ENCODE results near the gene MIEF2.

DNA sequence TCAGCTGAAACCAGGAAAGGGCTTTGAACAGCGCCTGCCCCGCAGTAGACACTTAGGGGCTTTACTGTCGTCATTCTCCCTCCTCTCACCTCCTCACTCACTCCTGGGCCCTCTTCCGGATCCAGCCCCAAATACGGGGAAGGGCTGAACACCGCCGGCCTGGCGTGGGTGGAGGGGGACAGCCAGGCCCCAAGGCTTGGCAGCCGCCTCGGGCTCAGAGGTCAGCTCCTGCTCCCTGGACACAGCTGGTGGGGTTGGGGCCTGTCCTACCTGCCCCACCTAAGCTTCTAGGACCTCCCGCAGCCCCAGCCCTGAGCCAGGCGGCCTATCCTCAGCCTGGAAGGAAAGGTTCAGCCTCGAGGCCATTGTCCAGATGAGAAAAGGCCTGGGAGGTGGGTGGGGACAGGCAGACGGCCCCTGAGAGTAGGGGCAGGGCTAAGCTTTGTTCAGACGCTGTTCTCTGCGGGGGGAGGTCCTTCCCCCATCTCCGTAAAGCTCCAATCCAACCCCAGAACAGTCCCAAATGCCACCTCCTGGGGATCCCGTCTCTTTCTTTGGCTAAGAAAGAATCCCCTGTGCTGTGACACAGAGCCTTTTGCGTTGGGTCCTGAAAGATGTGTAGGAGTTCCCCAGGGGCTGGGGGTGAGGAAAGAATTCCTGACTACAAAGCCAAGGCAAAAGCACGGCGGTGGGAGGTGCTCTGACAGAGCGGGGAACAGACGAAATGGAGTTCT lies 35.9 kb upstream of the MIEF2 start:
- TF ChIP-seq, protein P1, sequence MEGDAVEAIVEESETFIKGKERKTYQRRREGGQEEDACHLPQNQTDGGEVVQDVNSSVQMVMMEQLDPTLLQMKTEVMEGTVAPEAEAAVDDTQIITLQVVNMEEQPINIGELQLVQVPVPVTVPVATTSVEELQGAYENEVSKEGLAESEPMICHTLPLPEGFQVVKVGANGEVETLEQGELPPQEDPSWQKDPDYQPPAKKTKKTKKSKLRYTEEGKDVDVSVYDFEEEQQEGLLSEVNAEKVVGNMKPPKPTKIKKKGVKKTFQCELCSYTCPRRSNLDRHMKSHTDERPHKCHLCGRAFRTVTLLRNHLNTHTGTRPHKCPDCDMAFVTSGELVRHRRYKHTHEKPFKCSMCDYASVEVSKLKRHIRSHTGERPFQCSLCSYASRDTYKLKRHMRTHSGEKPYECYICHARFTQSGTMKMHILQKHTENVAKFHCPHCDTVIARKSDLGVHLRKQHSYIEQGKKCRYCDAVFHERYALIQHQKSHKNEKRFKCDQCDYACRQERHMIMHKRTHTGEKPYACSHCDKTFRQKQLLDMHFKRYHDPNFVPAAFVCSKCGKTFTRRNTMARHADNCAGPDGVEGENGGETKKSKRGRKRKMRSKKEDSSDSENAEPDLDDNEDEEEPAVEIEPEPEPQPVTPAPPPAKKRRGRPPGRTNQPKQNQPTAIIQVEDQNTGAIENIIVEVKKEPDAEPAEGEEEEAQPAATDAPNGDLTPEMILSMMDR (IDR thresholded peaks at IDR 0.05) = no peak
- no peak for TF ChIP-seq POLR2A (IDR thresholded peaks at IDR 0.05)
